Stimulated activated CD8-positive, alpha-beta memory T cell treated with anti-CD3 and anti-CD28 coated beads, Interleukin-7, amount 100 ng/mL, for 48 hours (primary cell): ENCODE data around the gene AQP1.

Source experiments
- DNase-seq, 2 donors: peaks; one replicate each; pipeline ENCODE4 v3.0.0-alpha.2; 2020; ENCODE audit warnings: low read depth in 1 of 2; ENCODE audit errors: extremely low read depth in 1 of 2

The AQP1 gene

GRCh38 chr7:30918676-30919075 lies 7.0 kb downstream of the AQP1 start:
- DNase-seq, result no peak

DNA sequence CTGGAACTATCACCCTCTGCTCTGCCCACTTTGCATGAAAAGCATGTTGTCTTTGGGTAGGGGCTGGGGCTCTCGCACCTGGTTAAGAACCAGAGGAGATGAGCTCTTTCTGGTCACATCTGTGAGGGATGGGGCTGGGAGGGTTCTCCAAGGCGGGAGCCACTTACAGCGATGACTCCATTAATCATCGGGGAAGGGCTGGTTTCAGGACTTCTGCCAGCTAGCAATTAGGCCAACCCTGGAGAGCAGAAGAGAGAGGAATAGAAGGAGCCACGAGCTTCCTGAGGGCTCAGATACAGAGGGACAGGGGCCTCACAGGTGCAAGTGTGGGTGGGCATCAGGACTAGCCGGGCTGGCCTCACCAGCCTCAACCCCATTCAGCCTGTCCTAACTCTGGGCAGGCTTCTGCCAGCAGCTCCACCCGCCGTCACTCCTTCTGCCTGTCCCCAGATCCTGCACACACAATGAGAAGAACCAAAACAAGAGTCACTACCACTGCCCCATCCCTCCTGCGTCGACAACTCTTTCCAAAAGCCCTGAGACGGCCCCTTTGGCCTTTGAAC lies 8.4 kb downstream of the AQP1 start:
- DNase-seq, result no peak

DNA sequence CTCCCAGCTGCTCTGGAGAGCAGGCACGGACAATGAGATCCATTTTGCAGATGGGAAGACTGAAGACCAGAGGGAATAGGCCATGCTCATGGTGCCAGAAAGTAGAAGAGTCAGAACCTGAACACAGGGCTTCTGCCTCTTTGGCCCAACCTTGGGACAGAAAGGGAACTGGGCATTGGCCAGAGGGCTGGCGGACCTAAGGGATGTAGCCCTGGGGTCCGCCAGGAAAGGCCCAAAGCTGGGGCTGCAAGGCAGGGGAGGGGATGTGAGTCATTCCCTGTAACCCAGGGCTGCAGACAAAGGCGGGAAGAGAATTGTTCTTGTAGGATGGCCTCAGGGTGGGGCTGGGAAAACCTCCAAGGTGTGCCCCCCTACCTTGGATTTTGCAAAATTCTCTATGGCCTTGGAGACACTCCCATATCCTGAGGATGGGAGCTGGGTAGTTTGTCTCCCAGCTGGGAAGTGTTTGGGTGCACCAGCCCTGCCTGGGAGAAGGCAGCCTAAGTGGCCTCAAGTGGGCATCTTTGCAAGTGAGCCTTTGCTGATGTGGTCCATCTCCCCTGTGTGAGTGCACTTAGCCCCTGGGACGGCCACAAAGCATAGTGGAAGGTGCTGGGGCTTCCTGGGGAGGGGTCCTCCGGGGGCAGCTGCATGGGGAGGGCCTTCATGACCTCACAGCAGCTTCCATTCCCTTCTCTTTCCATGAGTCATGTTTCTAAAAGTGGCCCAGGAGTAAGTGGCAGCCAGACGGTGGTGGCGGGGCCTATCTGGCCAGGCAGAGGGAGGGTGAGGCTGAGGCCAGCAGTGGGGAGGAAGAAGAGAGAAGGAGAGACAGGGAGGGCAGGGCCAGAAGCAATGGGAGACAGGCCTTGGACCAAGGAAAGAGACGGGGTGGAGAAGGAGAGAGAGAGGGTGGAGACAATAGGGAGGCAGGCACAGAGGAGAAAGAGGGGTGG lies 9.2 kb downstream of the AQP1 start:
- no peak for DNase-seq

- DNase-seq, result no peak
Observed at GRCh38 chr7:30921540-30922401, 10.1 kb downstream of the AQP1 start.

- DNase-seq, result no peak
Observed at GRCh38 chr7:30922596-30922995, 10.9 kb downstream of the AQP1 start.

DNA sequence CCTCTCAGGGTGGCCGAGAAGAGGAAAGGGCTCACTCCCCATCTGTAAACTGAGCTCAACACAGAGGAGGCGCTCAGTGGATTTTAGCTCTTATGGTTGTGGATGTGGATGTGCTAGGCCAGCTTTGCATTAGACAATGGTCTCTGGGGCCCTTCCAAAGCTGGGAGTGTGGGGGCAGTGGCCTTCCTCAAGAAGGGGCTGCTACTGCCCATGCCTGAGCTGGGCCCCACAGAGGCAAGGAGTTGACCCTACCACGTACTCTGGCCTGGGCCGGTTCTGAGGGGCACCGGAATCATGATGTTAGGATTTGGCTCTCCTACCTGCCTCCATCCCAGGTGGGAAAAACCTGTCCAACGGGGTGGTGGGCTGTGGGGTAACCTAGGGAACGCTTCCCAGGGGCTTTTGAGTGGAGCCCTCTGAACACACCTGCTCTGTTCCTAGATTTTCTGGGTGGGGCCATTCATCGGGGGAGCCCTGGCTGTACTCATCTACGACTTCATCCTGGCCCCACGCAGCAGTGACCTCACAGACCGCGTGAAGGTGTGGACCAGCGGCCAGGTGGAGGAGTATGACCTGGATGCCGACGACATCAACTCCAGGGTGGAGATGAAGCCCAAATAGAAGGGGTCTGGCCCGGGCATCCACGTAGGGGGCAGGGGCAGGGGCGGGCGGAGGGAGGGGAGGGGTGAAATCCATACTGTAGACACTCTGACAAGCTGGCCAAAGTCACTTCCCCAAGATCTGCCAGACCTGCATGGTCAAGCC lies 11.5 kb downstream of the AQP1 start:
- DNase-seq, result no peak

DNA sequence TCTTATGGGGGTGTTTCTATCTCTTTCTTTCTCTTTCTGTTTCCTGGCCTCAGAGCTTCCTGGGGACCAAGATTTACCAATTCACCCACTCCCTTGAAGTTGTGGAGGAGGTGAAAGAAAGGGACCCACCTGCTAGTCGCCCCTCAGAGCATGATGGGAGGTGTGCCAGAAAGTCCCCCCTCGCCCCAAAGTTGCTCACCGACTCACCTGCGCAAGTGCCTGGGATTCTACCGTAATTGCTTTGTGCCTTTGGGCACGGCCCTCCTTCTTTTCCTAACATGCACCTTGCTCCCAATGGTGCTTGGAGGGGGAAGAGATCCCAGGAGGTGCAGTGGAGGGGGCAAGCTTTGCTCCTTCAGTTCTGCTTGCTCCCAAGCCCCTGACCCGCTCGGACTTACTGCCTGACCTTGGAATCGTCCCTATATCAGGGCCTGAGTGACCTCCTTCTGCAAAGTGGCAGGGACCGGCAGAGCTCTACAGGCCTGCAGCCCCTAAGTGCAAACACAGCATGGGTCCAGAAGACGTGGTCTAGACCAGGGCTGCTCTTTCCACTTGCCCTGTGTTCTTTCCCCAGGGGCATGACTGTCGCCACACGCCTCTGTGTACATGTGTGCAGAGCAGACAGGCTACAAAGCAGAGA lies 12.2 kb downstream of the AQP1 start:
- DNase-seq, result no peak

DNA sequence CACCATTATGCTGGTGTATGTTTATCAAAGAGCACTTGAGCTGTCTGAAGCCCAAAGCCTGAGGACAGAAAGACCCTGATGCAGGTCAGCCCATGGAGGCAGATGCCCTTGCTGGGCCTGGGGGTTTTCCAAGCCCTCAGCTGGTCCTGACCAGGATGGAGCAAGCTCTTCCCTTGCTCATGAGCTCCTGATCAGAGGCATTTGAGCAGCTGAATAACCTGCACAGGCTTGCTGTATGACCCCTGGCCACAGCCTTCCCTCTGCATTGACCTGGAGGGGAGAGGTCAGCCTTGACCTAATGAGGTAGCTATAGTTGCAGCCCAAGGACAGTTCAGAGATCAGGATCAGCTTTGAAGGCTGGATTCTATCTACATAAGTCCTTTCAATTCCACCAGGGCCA lies 13.0 kb downstream of the AQP1 start:
- no peak for DNase-seq

DNA sequence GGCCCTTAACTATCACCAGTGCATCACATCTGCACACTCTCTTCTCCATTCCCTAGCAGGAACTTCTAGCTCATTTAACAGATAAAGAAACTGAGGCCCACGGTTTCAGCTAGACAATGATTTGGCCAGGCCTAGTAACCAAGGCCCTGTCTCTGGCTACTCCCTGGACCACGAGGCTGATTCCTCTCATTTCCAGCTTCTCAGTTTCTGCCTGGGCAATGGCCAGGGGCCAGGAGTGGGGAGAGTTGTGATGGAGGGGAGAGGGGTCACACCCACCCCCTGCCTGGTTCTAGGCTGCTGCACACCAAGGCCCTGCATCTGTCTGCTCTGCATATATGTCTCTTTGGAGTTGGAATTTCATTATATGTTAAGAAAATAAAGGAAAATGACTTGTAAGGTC lies 13.5 kb downstream of the AQP1 start:
- DNase-seq, result no peak

DNA sequence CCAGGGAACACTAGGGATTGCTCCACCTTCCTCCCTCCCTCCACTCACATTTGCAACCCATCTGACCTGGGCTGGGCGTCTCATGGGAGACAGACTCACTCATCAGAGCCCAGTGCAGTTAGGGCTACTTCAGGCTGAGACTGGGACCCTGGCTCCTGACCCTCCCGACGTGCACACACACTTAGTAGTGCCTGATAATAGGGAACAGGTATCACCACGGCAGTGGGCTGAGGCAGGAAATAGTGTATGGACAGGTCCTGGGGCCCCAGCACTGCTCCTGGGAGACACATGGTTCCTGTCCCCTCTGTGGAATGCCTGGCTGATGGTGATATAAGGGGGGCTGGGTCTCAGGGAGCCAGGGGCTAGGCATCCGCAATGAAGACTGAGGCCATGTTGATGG lies 14.3 kb downstream of the AQP1 start:
- no peak for DNase-seq

DNA sequence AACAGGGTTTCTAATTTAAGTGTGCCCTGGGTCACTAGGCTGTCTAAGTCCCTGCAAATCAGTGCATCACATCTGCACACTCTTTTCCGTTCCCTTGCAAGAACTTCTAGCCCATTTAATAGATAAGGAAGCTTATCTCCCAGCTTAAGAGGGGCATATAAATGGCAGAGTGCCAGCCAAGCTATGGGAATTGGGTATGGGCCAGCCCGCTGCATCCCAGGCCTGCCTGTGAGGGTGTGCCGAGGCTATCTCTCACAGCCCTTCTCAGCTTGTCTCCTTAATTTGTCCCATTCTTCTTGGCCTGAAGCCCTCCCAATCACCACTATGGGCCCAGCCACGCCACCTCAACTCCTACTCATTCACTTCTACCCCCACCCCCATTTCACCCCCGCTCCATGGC lies 14.7 kb downstream of the AQP1 start:
- no peak for DNase-seq

- no peak for DNase-seq
Observed at GRCh38 chr7:30927040-30927439, 15.4 kb downstream of the AQP1 start.

DNA sequence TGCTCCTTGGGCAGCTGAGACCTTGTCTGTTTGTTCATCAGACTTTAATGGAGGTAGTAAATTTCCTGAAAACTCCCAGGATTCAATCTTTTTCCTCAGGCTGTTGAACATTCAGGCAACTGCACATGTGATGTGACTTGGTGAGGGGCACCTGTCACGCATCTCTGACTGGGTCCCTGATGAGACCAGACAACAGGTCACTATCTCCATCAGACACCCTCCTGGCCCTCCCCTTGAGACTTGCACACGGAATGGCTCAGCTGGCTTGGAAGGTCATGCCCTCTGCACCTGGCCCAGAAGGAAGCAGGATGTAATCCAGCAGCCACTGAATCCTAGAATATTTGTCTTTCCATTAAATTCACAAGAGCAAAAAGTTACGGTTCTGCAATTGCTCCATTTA lies 15.9 kb downstream of the AQP1 start:
- no peak for DNase-seq

- no peak for DNase-seq
Observed at GRCh38 chr7:30928254-30928872, 16.7 kb downstream of the AQP1 start.

DNA sequence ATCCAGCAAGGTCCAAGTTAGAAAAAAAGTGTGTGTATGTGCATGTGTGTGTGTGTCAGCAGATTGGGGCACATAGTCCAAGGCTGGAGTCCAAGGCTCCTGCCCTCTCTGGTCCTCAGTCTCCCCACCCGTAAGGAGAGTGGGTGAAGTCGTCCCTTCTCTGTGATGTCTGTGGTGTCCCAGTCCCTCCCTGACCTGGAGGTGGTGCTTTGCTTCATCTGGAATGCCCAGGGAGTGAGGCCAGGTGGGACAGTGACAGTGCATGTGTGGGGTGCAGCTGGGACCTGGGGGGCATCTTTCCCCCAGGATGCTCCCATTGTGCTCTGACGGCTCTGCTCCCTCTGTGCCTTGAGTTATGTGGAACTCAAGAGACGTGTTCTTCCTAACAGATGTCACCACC lies 18.0 kb downstream of the AQP1 start:
- DNase-seq, result no peak

GRCh38 chr7:30930621-30931020 lies 19.0 kb downstream of the AQP1 start:
- DNase-seq, result no peak

GRCh38 chr7:30931161-30931928 lies 19.7 kb downstream of the AQP1 start:
- DNase-seq, result no peak

DNA sequence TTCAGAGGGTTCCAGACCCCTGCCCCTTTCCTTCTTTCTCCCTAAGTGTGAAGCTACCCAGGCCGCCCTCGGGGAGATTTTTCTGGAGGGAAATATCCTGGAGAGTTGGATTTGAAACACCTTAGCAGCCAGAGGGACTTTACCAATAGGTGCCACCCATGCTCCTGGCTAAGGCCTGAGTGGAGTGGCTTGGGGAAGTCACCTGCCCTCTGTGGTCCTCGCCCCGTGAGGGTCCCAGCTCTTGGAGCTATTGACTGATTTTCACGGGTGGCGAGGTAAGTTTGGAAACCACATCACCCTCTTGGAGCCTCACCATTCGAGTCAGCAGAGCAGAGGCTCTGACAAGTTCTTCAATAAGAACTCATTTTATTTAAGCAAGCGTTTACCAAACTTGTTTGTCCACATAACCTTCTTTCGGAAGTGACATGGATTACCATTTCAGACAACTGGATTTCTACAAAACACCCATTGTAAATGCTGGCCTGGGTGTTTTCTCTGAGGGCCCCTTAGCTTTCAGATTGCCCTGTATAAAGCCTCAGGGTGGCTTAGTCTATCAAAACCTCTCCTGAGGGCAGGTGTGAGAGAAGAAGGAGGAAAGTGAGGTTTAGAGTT lies 20.4 kb downstream of the AQP1 start:
- no peak for DNase-seq

- DNase-seq, result no peak
Observed at GRCh38 chr7:30932562-30932961, 20.9 kb downstream of the AQP1 start.
